ENCODE results near the gene ZNF582. TPM values are rescaled to one million over a fixed set of nuclear protein-coding genes. Genes with fewer than 3 reads are reported as not detected.

ZNF582 gene
- total RNA-seq, 2 experiments from 2014 or later = 1.5 to 1.8 TPM

- H3K9me3 ChIP-seq (ENCODE audit: control insufficient read depth in 1 of 2, insufficient read depth in 1 of 2, low read length in 2 of 2) = peaks cover 29 to 92% of the 10 kb centered on the region in 2 experiments
- H3K27me3 ChIP-seq (ENCODE audit: control insufficient read depth in 1 of 2, insufficient read depth in 2 of 2, low read length in 2 of 2) = no peaks in the 10 kb centered on the region
- H3K36me3 Mint-ChIP-seq (ENCODE audit: low read depth) = peaks cover 97% of the 10 kb centered on the region
- intact Hi-C loops (cut with DNase I, micrococcal nuclease) = no loop called here
- H3K27ac ChIP-seq (ENCODE audit: low read depth in 1 of 2, low read length in 2 of 2) = no peak overlapping the region
- no peak overlapping the region for H3K4me3 Mint-ChIP-seq
- DNase-seq (no peak), ATAC-seq (ENCODE audit: poor library complexity) (no peak)
- no peaks in the 10 kb centered on the region for H3K4me1 ChIP-seq (ENCODE audit: insufficient read depth, low read length)
- H3K4me3 ChIP-seq (ENCODE audit: low read length) = no peak overlapping the region
- no peak for TF ChIP-seq CTCF (IDR thresholded peaks at IDR 0.05)
- CTCF ChIA-PET = no interaction called here
- no peaks in the 10 kb centered on the region for H3K27me3 Mint-ChIP-seq
- H3K4me1 Mint-ChIP-seq (ENCODE audit: low read depth) = no peaks in the 10 kb centered on the region
- peaks cover 33% of the 10 kb centered on the region for H3K9me3 Mint-ChIP-seq
- POLR2A ChIA-PET = no interaction called here
- H3K27ac Mint-ChIP-seq = no peak overlapping the region
- H3K36me3 ChIP-seq (ENCODE audit: insufficient read depth, low read length) = peaks cover 39% of the 10 kb centered on the region
These were observed 16.0 kb downstream of the ZNF582 start for GRCh38 chr19:56377105-56377924.

- Mint-ChIP-seq H3K27ac (no peak overlapping the region), H3K9me3 (peaks cover 25% of the 10 kb centered on the region), H3K27me3 (no peaks in the 10 kb centered on the region), H3K36me3 (ENCODE audit: low read depth) (peaks cover 100% of the 10 kb centered on the region), H3K4me1 (ENCODE audit: low read depth) (peaks cover 27% of the 10 kb centered on the region), H3K4me3 (no peak overlapping the region)
- intact Hi-C loops (cut with DNase I, micrococcal nuclease) = no loop called here
- peaks cover 14 to 55% of the 10 kb centered on the region in 2 experiments for H3K9me3 ChIP-seq (ENCODE audit: control insufficient read depth in 1 of 2, insufficient read depth in 1 of 2, low read length in 2 of 2)
- H3K27me3 ChIP-seq (ENCODE audit: control insufficient read depth in 1 of 2, insufficient read depth in 2 of 2, low read length in 2 of 2) = no peaks in the 10 kb centered on the region
- no peak for ATAC-seq (ENCODE audit: poor library complexity)
- POLR2A ChIA-PET = interaction anchor here (0.5 to 0.8 kb wide), 2 partner anchors 13 to 21 kb away, joined by 3 read pairs; partner anchors contain the start of gene ZNF582
- TF ChIP-seq CTCF (IDR thresholded peaks at IDR 0.05) = no peak
- DNase-seq = no peak
- H3K4me3 ChIP-seq (ENCODE audit: low read length) = no peak overlapping the region
- peaks cover 42% of the 10 kb centered on the region for H3K36me3 ChIP-seq (ENCODE audit: insufficient read depth, low read length)
- CTCF ChIA-PET = no interaction called here
- H3K27ac ChIP-seq (ENCODE audit: low read depth in 1 of 2, low read length in 2 of 2) = no peak overlapping the region
- H3K4me1 ChIP-seq (ENCODE audit: insufficient read depth, low read length) = peaks cover 13% of the 10 kb centered on the region
These were observed 21.1 kb downstream of the ZNF582 start for GRCh38 chr19:56372281-56372680.

DNA sequence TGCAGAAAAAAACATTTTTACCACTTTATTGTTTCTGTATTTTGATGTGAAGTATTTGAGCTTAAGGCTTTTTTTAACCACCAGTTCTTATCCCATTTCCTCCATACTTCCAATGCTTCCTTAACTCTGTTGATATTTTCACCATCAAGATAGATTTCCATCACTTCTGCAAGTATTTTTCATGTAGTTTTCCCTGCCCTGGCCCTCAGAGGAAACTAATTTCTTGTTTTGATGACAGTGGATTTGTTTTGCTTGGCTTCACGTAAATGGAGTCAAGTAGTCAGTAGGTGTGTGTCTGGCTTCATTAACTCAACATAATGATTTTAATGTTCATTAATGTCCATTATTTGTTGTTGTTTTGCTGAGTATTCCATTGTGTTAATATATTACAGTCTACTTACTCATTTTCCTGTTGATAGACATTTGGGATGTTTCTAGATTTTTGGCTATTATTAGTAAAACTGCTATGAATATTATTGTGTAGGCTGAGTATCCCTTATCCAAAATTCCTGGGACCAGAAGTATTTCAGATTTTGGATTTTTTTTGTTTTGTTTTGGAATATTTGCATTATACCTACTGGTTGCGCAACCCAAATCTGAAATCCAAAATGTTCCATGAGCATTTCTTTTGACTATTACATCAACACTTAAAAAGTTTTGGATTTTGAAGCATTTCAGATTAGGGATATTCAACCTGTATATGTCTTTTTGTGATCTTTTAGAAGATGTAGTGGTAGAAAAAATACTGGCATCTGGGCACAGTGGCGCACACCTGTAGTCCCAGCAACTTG, 23.3 kb downstream of the ZNF582 start:
- CTCF ChIA-PET = no interaction called here
- peaks cover 93% of the 10 kb centered on the region for H3K36me3 Mint-ChIP-seq (ENCODE audit: low read depth)
- intact Hi-C loops (cut with DNase I, micrococcal nuclease) = no loop called here
- H3K9me3 Mint-ChIP-seq = peaks cover 18% of the 10 kb centered on the region
- H3K4me1 Mint-ChIP-seq (ENCODE audit: low read depth) = peaks cover 27% of the 10 kb centered on the region
- Histone ChIP-seq H3K27ac (ENCODE audit: low read depth in 1 of 2, low read length in 2 of 2) (no peak overlapping the region), H3K36me3 (ENCODE audit: insufficient read depth, low read length) (peaks cover 25% of the 10 kb centered on the region), H3K4me3 (ENCODE audit: low read length) (no peak overlapping the region), H3K4me1 (ENCODE audit: insufficient read depth, low read length) (peaks cover 13% of the 10 kb centered on the region), H3K9me3 (ENCODE audit: control insufficient read depth in 1 of 2, insufficient read depth in 1 of 2, low read length in 2 of 2) (peaks cover 18 to 34% of the 10 kb centered on the region in 2 experiments), H3K27me3 (ENCODE audit: control insufficient read depth in 1 of 2, insufficient read depth in 2 of 2, low read length in 2 of 2) (no peaks in the 10 kb centered on the region)
- DNase-seq = no peak
- no peak overlapping the region for H3K4me3 Mint-ChIP-seq
- no peak for TF ChIP-seq CTCF (IDR thresholded peaks at IDR 0.05)
- POLR2A ChIA-PET = no interaction called here
- no peaks in the 10 kb centered on the region for H3K27me3 Mint-ChIP-seq
- no peak overlapping the region for H3K27ac Mint-ChIP-seq
- no peak for ATAC-seq (ENCODE audit: poor library complexity)

All from CD4-positive, alpha-beta T cell (primary cell).